ENCODE results near the gene PHF10. TPM values are rescaled to one million over a fixed set of nuclear protein-coding genes. Genes with fewer than 3 reads are reported as not detected.

Gene PHF10
- total RNA-seq, 1 experiment from 2014 or later = 47.8 TPM

GRCh38 chr6:169669889-169670288 is 54.4 kb downstream of the PHF10 start:
- CTCF ChIA-PET = interaction anchor here (0.6 kb wide), 1 partner anchor 650 kb away, joined by 6 read pairs; no protein-coding TSS in a partner anchor
- peaks cover 5% of the 10 kb centered on the region for H3K36me3 Mint-ChIP-seq (ENCODE audit: insufficient read depth, unreplicated experiment)
- H3K4me1 Mint-ChIP-seq (ENCODE audit: low read depth, unreplicated experiment) = no peaks in the 10 kb centered on the region
- H3K27me3 Mint-ChIP-seq (ENCODE audit: unreplicated experiment) = no peaks in the 10 kb centered on the region
- no peaks in the 10 kb centered on the region for H3K9me3 Mint-ChIP-seq (ENCODE audit: low read depth, unreplicated experiment)
- BruUV-seq (replicated peaks) = no TSS peak
- no peak for DNase-seq
- no peak overlapping the region for H3K27ac Mint-ChIP-seq (ENCODE audit: unreplicated experiment)
- no peak overlapping the region for H3K4me3 Mint-ChIP-seq (ENCODE audit: low read depth, unreplicated experiment)
- intact Hi-C loops (cut with micrococcal nuclease; ENCODE audit: unreplicated experiment) = no loop called here
- TF ChIP-seq CTCF (IDR thresholded peaks at IDR 0.05; ENCODE audit: unreplicated experiment) = no peak

GRCh38 chr6:169669147-169669546 is 55.2 kb downstream of the PHF10 start:
- CTCF ChIA-PET = interaction anchor here (0.6 kb wide), 1 partner anchor 649 kb away, joined by 6 read pairs; no protein-coding TSS in a partner anchor
- DNase-seq = no peak
- no peaks in the 10 kb centered on the region for H3K27me3 Mint-ChIP-seq (ENCODE audit: unreplicated experiment)
- peaks cover 9% of the 10 kb centered on the region for H3K36me3 Mint-ChIP-seq (ENCODE audit: insufficient read depth, unreplicated experiment)
- no peaks in the 10 kb centered on the region for H3K4me1 Mint-ChIP-seq (ENCODE audit: low read depth, unreplicated experiment)
- no peaks in the 10 kb centered on the region for H3K9me3 Mint-ChIP-seq (ENCODE audit: low read depth, unreplicated experiment)
- intact Hi-C loops (cut with micrococcal nuclease; ENCODE audit: unreplicated experiment) = no loop called here
- no peak for TF ChIP-seq CTCF (IDR thresholded peaks at IDR 0.05; ENCODE audit: unreplicated experiment)
- no TSS peak for BruUV-seq (replicated peaks)
- H3K4me3 Mint-ChIP-seq (ENCODE audit: low read depth, unreplicated experiment) = no peak overlapping the region
- H3K27ac Mint-ChIP-seq (ENCODE audit: unreplicated experiment) = no peak overlapping the region

- BruUV-seq (replicated peaks) = no TSS peak
- no peak overlapping the region for H3K4me3 Mint-ChIP-seq (ENCODE audit: low read depth, unreplicated experiment)
- no peaks in the 10 kb centered on the region for H3K9me3 Mint-ChIP-seq (ENCODE audit: low read depth, unreplicated experiment)
- H3K4me1 Mint-ChIP-seq (ENCODE audit: low read depth, unreplicated experiment) = no peaks in the 10 kb centered on the region
- no peaks in the 10 kb centered on the region for H3K27me3 Mint-ChIP-seq (ENCODE audit: unreplicated experiment)
- CTCF ChIA-PET = interaction anchor here (0.6 kb wide), 1 partner anchor 37 kb away, joined by 4 read pairs; no protein-coding TSS in a partner anchor
- no peak for TF ChIP-seq CTCF (IDR thresholded peaks at IDR 0.05; ENCODE audit: unreplicated experiment)
- no peak for DNase-seq
- H3K36me3 Mint-ChIP-seq (ENCODE audit: insufficient read depth, unreplicated experiment) = peaks cover 13% of the 10 kb centered on the region
- intact Hi-C loops (cut with micrococcal nuclease; ENCODE audit: unreplicated experiment) = no loop called here
- no peak overlapping the region for H3K27ac Mint-ChIP-seq (ENCODE audit: unreplicated experiment)
These were observed 56.0 kb downstream of the PHF10 start for GRCh38 chr6:169668203-169668847.

DNA sequence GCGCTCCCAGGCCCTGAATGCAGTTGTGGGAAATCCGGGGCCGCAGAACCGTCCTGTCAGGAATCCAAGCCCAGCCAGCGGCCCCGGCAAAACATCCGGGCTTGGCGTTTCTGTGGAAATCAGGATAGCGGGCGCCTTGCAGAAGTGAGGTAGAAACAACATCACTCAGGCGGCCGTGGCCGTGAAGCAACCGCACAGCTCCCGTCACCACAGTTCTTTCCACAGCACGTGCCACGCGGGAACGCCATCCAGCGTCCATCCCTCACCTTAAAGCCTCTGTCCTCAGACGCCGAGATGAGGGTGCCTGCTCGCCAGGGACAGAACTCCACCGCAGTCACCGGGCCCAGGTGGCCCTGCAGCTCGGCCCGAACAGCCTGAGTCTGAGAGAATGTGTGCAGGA is 56.6 kb downstream of the PHF10 start:
- intact Hi-C loops (cut with micrococcal nuclease; ENCODE audit: unreplicated experiment) = no loop called here

More for the DNA sequence above, 56.6 kb downstream of the PHF10 start:
- Mint-ChIP-seq H3K9me3 (ENCODE audit: low read depth, unreplicated experiment) (no peaks in the 10 kb centered on the region), H3K36me3 (ENCODE audit: insufficient read depth, unreplicated experiment) (peaks cover 19% of the 10 kb centered on the region), H3K4me1 (ENCODE audit: low read depth, unreplicated experiment) (no peaks in the 10 kb centered on the region), H3K27ac (ENCODE audit: unreplicated experiment) (no peak overlapping the region), H3K4me3 (ENCODE audit: low read depth, unreplicated experiment) (no peak overlapping the region), H3K27me3 (ENCODE audit: unreplicated experiment) (no peaks in the 10 kb centered on the region)
- CTCF ChIA-PET = no interaction called here
- no TSS peak for BruUV-seq (replicated peaks)
- DNase-seq = no peak
- no peak for TF ChIP-seq CTCF (IDR thresholded peaks at IDR 0.05; ENCODE audit: unreplicated experiment)
